ENCODE results near the gene NUB1. TPM values are rescaled to one million over a fixed set of nuclear protein-coding genes. Genes with fewer than 3 reads are reported as not detected.

Gene NUB1
- total and polyA plus RNA-seq, 7 experiments from 2014 or later, result 58.1 to 116 (median 80.1) TPM

DNA sequence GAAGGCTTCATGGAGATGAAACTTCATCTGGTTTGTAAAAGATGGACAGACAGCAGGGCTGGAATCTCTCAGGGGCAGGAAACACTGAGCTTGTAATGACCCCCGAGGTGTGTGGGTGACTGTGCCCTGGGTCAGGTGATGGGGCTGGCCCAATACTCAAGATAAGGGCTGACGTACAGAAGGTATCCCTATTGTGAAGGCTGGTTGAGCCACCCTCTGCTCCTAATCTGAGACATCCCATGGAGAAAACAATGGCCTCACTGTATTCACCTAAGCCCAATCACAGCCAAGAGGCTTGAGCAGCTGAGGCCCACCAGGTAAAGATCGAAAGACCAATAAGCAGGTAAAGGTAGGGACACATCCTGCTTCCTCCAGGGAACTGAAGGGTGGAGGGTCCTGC lies 34.8 kb upstream of the NUB1 start:
- POLR2A ChIA-PET, result interaction anchor here (0.6 kb wide), 1 partner anchor 86 kb away, joined by 3 read pairs; no protein-coding TSS in a partner anchor
- no peak overlapping the region for H3K4me3 Mint-ChIP-seq
- H3K4me1 Mint-ChIP-seq, result peaks cover 0 to 21% (median 12%) of the 10 kb centered on the region in 7 donors
- CTCF ChIA-PET, result interaction anchor here (0.8 to 0.9 kb wide), 2 partner anchors 63 to 182 kb away, joined by 3 read pairs; no protein-coding TSS in a partner anchor
- H3K27me3 Mint-ChIP-seq, result peaks cover 19 to 39% (median 22%) of the 10 kb centered on the region in 5 donors
- ATAC-seq (no peak), DNase-seq (no peak)
- Histone ChIP-seq H3K27ac (ENCODE audit: low read depth, low read length) (no peak overlapping the region), H3K27me3 (ENCODE audit: control insufficient read depth in 2 of 2, insufficient read depth in 2 of 2, low read length in 2 of 2) (no peaks in the 10 kb centered on the region), H3K4me1 (ENCODE audit: control insufficient read depth in 2 of 2, insufficient read depth in 2 of 2, low read length in 2 of 2) (peaks cover 3 to 6% of the 10 kb centered on the region in 2 donors), H3K36me3 (ENCODE audit: control insufficient read depth in 2 of 3, insufficient read depth in 3 of 3, low read length in 3 of 3) (no peaks in the 10 kb centered on the region), H3K9me3 (ENCODE audit: control insufficient read depth in 2 of 3, low read length in 3 of 3) (no peaks in the 10 kb centered on the region), H3K4me3 (ENCODE audit: low read length) (no peak overlapping the region)
- intact Hi-C loops (cut with micrococcal nuclease), result no loop called here
- peaks cover 0 to 3% (median 0%) of the 10 kb centered on the region in 11 donors for H3K9me3 Mint-ChIP-seq
- H3K36me3 Mint-ChIP-seq, result peaks cover 0 to 5% (median 0%) of the 10 kb centered on the region in 5 donors
- no peak overlapping the region for H3K27ac Mint-ChIP-seq

DNA sequence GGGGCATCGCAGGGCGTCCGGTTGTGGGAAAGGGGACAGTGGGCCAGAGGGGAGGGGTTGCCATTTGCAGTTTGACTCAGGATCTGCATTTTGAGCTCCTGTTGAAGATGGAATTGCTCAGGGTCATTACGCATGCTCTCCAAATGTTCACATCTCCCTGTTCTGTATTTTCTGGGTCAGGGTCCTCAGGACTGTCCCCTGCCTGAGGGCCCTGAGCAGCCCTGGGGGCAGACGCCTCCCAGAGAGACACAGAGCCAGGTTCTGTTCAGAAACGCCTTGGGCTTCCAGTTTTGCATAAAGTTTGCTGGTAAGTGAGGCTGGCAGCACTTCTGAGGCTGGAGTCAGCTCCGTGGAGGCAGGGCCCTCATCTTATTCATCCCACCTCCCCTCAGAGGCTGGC lies 34.1 kb upstream of the NUB1 start:
- Mint-ChIP-seq H3K4me1 (peaks cover 0 to 21% (median 12%) of the 10 kb centered on the region in 7 donors), H3K27ac (no peak overlapping the region), H3K36me3 (peaks cover 0 to 5% (median 0%) of the 10 kb centered on the region in 5 donors), H3K4me3 (no peak overlapping the region), H3K27me3 (peaks cover 18 to 39% (median 19%) of the 10 kb centered on the region in 5 donors), H3K9me3 (peaks cover 0 to 3% (median 0%) of the 10 kb centered on the region in 11 donors)
- ATAC-seq, result no peak
- ChIA-PET POLR2A (no interaction called here), CTCF (interaction anchor here (0.9 kb wide), 1 partner anchor 63 kb away, joined by 3 read pairs; no protein-coding TSS in a partner anchor)
- intact Hi-C loops (cut with micrococcal nuclease), result no loop called here
- Histone ChIP-seq H3K9me3 (ENCODE audit: control insufficient read depth in 2 of 3, low read length in 3 of 3) (no peaks in the 10 kb centered on the region), H3K4me1 (ENCODE audit: control insufficient read depth in 2 of 2, insufficient read depth in 2 of 2, low read length in 2 of 2) (peaks cover 3 to 6% of the 10 kb centered on the region in 2 donors), H3K27me3 (ENCODE audit: control insufficient read depth in 2 of 2, insufficient read depth in 2 of 2, low read length in 2 of 2) (no peaks in the 10 kb centered on the region), H3K4me3 (ENCODE audit: low read length) (no peak overlapping the region), H3K36me3 (ENCODE audit: control insufficient read depth in 2 of 3, insufficient read depth in 3 of 3, low read length in 3 of 3) (no peaks in the 10 kb centered on the region), H3K27ac (ENCODE audit: low read depth, low read length) (no peak overlapping the region)
- no peak for DNase-seq

DNA sequence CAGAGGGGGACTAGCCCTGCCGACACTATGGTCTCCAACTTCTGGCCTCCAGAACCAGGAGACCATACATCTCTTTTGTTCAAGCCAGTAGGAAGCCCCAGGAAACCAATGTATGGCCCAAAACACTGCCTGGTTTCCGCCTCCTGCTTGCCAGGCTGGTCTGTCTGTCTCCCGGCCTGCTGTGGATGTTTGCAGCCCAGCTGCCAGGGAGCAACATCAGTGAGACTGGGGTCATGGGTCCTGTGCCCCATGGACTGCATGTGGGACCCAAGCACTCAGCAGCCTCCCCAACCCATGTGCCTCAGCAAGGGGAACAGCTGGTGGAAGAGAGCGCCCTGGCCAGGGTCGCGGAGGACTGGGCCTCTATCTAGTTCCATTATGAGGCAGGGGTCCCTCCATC lies 33.4 kb upstream of the NUB1 start:
- H3K4me1 ChIP-seq (ENCODE audit: control insufficient read depth in 2 of 2, insufficient read depth in 2 of 2, low read length in 2 of 2), result peaks cover 3 to 5% of the 10 kb centered on the region in 2 donors
- no peaks in the 10 kb centered on the region for H3K27me3 ChIP-seq (ENCODE audit: control insufficient read depth in 2 of 2, insufficient read depth in 2 of 2, low read length in 2 of 2)
- ChIA-PET POLR2A (no interaction called here), CTCF (no interaction called here)
- H3K27ac ChIP-seq (ENCODE audit: low read depth, low read length), result no peak overlapping the region
- no peaks in the 10 kb centered on the region for H3K9me3 ChIP-seq (ENCODE audit: control insufficient read depth in 2 of 3, low read length in 3 of 3)
- no peak overlapping the region for H3K4me3 ChIP-seq (ENCODE audit: low read length)
- DNase-seq, result no peak
- H3K36me3 Mint-ChIP-seq, result peaks cover 0 to 5% (median 0%) of the 10 kb centered on the region in 5 donors
- H3K4me3 Mint-ChIP-seq, result no peak overlapping the region
- H3K27me3 Mint-ChIP-seq, result peaks cover 18 to 36% (median 19%) of the 10 kb centered on the region in 5 donors
- H3K36me3 ChIP-seq (ENCODE audit: control insufficient read depth in 2 of 3, insufficient read depth in 3 of 3, low read length in 3 of 3), result no peaks in the 10 kb centered on the region
- no peak for ATAC-seq
- intact Hi-C loops (cut with micrococcal nuclease), result no loop called here
- H3K9me3 Mint-ChIP-seq, result peaks cover 0 to 3% (median 0%) of the 10 kb centered on the region in 11 donors
- peaks cover 0 to 21% (median 12%) of the 10 kb centered on the region in 7 donors for H3K4me1 Mint-ChIP-seq
- no peak overlapping the region for H3K27ac Mint-ChIP-seq

DNA sequence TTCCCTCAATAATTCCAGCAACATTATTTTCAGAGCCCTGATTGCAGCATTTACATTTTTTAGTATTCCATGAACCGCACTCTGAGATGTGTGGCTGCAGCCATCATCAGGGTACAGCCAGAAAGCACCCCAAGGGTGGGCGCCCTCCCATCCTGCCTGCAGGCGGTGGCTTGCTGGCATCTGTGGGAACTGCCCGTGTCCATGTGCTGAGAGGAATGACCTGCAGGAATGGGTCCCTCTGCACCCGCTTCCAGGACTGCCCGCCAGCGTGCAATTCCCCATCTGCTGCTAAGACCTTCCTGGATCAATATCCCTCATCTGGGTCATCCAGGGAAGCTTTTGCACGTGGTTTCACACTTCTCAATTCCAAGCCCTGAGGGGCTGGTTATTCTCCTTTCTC lies 32.8 kb upstream of the NUB1 start:
- no peaks in the 10 kb centered on the region for H3K9me3 ChIP-seq (ENCODE audit: control insufficient read depth in 2 of 3, low read length in 3 of 3)
- POLR2A ChIA-PET, result interaction anchor here (1.2 to 2.2 kb wide), 2 partner anchors 32 to 42 kb away, joined by 3 to 5 read pairs; partner anchors contain the start of gene NUB1
- intact Hi-C loops (cut with micrococcal nuclease), result no loop called here
- DNase-seq (no peak), ATAC-seq (no peak)
- Mint-ChIP-seq H3K27me3 (peaks cover 15 to 33% (median 16%) of the 10 kb centered on the region in 5 donors), H3K9me3 (peaks cover 0 to 3% (median 0%) of the 10 kb centered on the region in 11 donors), H3K36me3 (peaks cover 0 to 5% (median 0%) of the 10 kb centered on the region in 5 donors), H3K27ac (no peak overlapping the region), H3K4me3 (no peak overlapping the region), H3K4me1 (peaks cover 0 to 18% (median 9%) of the 10 kb centered on the region in 7 donors)
- no peak overlapping the region for H3K27ac ChIP-seq (ENCODE audit: low read depth, low read length)
- CTCF ChIA-PET, result no interaction called here
- no peaks in the 10 kb centered on the region for H3K36me3 ChIP-seq (ENCODE audit: control insufficient read depth in 2 of 3, insufficient read depth in 3 of 3, low read length in 3 of 3)
- H3K4me3 ChIP-seq (ENCODE audit: low read length), result no peak overlapping the region
- no peaks in the 10 kb centered on the region for H3K27me3 ChIP-seq (ENCODE audit: control insufficient read depth in 2 of 2, insufficient read depth in 2 of 2, low read length in 2 of 2)
- peaks cover 0 to under 1% of the 10 kb centered on the region in 2 donors for H3K4me1 ChIP-seq (ENCODE audit: control insufficient read depth in 2 of 2, insufficient read depth in 2 of 2, low read length in 2 of 2)

DNA sequence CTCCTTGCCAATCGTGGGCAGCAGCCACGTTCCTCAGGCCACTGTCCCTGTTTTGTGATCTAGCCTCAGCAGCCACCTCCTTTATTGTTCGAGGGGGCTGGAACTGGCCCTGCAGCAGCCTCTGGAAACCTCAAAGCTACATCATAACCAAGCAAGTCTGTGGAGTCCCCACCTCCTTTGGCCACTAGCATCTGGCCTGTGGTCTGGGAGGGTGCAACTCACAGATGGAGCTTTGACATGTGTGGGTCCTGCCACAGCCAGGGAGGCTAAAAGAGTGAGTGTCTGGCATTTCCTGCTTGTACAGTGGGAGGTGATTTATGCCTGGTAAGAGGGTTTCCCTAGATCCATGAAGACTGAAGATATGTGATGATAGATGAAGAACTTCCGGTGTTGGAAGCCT lies 32.3 kb upstream of the NUB1 start:
- intact Hi-C loops (cut with micrococcal nuclease), result no loop called here
- POLR2A ChIA-PET, result interaction anchor here (0.8 to 2.2 kb wide), 3 partner anchors 32 to 143 kb away, joined by 3 to 5 read pairs (median 3); partner anchors contain the start of gene NUB1

DNA sequence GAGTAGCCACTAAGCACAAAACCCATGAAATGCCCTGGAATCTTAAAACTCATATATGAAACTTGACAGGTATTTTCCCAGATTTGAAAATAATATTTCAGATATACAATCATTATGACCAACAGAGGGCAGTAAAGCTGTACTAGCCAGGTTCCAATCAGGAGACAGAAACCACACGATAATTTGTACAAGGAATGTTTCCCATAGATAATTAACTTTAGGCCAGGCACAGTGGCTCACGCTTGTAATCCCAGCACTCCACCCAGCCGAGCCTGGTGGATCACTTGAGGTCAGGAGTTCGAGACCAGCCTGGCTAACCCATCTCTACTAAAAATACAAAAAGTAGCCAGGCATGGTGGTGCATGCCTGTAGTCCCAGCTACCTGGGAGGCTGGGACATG lies 31.0 kb upstream of the NUB1 start:
- CTCF ChIA-PET, result interaction anchor here (0.7 to 2.1 kb wide), 3 partner anchors 31 to 138 kb away, joined by 3 to 11 read pairs (median 5); partner anchors contain the start of gene NUB1
- H3K4me3 Mint-ChIP-seq, result no peak overlapping the region
- H3K9me3 Mint-ChIP-seq, result peaks cover 0 to 3% (median 0%) of the 10 kb centered on the region in 11 donors
- H3K27ac Mint-ChIP-seq, result no peak overlapping the region
- Histone ChIP-seq H3K4me3 (ENCODE audit: low read length) (no peak overlapping the region), H3K4me1 (ENCODE audit: control insufficient read depth in 2 of 2, insufficient read depth in 2 of 2, low read length in 2 of 2) (no peaks in the 10 kb centered on the region), H3K27ac (ENCODE audit: low read depth, low read length) (no peak overlapping the region), H3K36me3 (ENCODE audit: control insufficient read depth in 2 of 3, insufficient read depth in 3 of 3, low read length in 3 of 3) (no peaks in the 10 kb centered on the region), H3K27me3 (ENCODE audit: control insufficient read depth in 2 of 2, insufficient read depth in 2 of 2, low read length in 2 of 2) (no peaks in the 10 kb centered on the region), H3K9me3 (ENCODE audit: control insufficient read depth in 2 of 3, low read length in 3 of 3) (no peaks in the 10 kb centered on the region)
- POLR2A ChIA-PET, result interaction anchor here (0.7 to 2.2 kb wide), 2 partner anchors 41 to 834 kb away, joined by 3 to 5 read pairs; no protein-coding TSS in a partner anchor
- H3K36me3 Mint-ChIP-seq, result peaks cover 0 to 5% (median 0%) of the 10 kb centered on the region in 5 donors
- peaks cover 0 to 15% (median 5%) of the 10 kb centered on the region in 7 donors for H3K4me1 Mint-ChIP-seq
- no peak for ATAC-seq
- DNase-seq, result peak in 1 of 9 donors; percentile 10
- intact Hi-C loops (cut with micrococcal nuclease), result loop anchor here in 1 of 2 donors (1.0 kb wide), 1 partner anchor 40 kb away; no protein-coding TSS in a partner anchor
- peaks cover 4 to 17% (median 7%) of the 10 kb centered on the region in 5 donors for H3K27me3 Mint-ChIP-seq

More for the DNA sequence above, 32.3 kb upstream of the NUB1 start:
- Mint-ChIP-seq H3K36me3 (peaks cover 0 to 5% (median 0%) of the 10 kb centered on the region in 5 donors), H3K27ac (peak overlapping the region in 1 of 9 donors; percentile 62), H3K27me3 (peaks cover 14 to 28% (median 16%) of the 10 kb centered on the region in 5 donors), H3K9me3 (peaks cover 0 to 3% (median 0%) of the 10 kb centered on the region in 11 donors), H3K4me3 (no peak overlapping the region), H3K4me1 (peaks cover 0 to 16% (median 8%) of the 10 kb centered on the region in 7 donors)
- no peaks in the 10 kb centered on the region for H3K4me1 ChIP-seq (ENCODE audit: control insufficient read depth in 2 of 2, insufficient read depth in 2 of 2, low read length in 2 of 2)
- ATAC-seq (no peak), DNase-seq (no peak)
- H3K27me3 ChIP-seq (ENCODE audit: control insufficient read depth in 2 of 2, insufficient read depth in 2 of 2, low read length in 2 of 2), result no peaks in the 10 kb centered on the region
- CTCF ChIA-PET, result no interaction called here
- no peak overlapping the region for H3K27ac ChIP-seq (ENCODE audit: low read depth, low read length)
- no peaks in the 10 kb centered on the region for H3K9me3 ChIP-seq (ENCODE audit: control insufficient read depth in 2 of 3, low read length in 3 of 3)
- no peak overlapping the region for H3K4me3 ChIP-seq (ENCODE audit: low read length)
- no peaks in the 10 kb centered on the region for H3K36me3 ChIP-seq (ENCODE audit: control insufficient read depth in 2 of 3, insufficient read depth in 3 of 3, low read length in 3 of 3)
